ENCODE measurements around the gene GRK1. TPM values are rescaled to one million over a fixed set of nuclear protein-coding genes. Genes with fewer than 3 reads are reported as not detected.

GRK1 gene
- total and polyA plus RNA-seq, 2 experiments from 2014 or later: not detected

GRCh38 chr13:113655346-113656002 is 11.5 kb upstream of the GRK1 start (continued):
- no peak for TF ChIP-seq ZNF462 (CRISPR knock-in tag; IDR thresholded peaks at IDR 0.05)
- no peak for TF ChIP-seq EZH2 (IDR thresholded peaks at IDR 0.05; ENCODE audit: low read depth, unreplicated experiment)
- no peak for TF ChIP-seq STAT1 (IDR thresholded peaks at IDR 0.05; ENCODE audit: unreplicated experiment)

GRCh38 chr13:113656003-113656588 is 10.9 kb upstream of the GRK1 start:
- no peak for ATAC-seq
- Mint-ChIP-seq H3K27me3 (ENCODE audit: insufficient read depth, low read depth, poor library complexity) (no peaks in the 10 kb centered on the region), H3K27ac (no peak overlapping the region), H3K4me3 (no peak overlapping the region), H3K9me3 (no peaks in the 10 kb centered on the region; the same call in 2 of the 3 replicates), H3K4me1 (peaks cover 9% of the 10 kb centered on the region), H3K36me3 (ENCODE audit: low read depth) (no peaks in the 10 kb centered on the region)
- Histone ChIP-seq H3K4me2 (no peak overlapping the region), H4K20me1 (replicated peaks; ENCODE audit: insufficient read depth) (no peaks in the 10 kb centered on the region), H2AFZ (no peak overlapping the region), H3K79me2 (replicated peaks; ENCODE audit: insufficient read depth) (no peaks in the 10 kb centered on the region), H3K27me3 (ENCODE audit: insufficient read depth) (no peaks in the 10 kb centered on the region), H3K4me3 (no peak overlapping the region), H3K9me2 (ENCODE audit: insufficient read depth) (no peaks in the 10 kb centered on the region), H3K27ac (ENCODE audit: low read depth) (no peak overlapping the region), H3K36me3 (ENCODE audit: insufficient read depth) (no peaks in the 10 kb centered on the region), H3F3A (replicated peaks; ENCODE audit: low read depth) (no peaks in the 10 kb centered on the region), H3K4me1 (ENCODE audit: insufficient read depth) (no peaks in the 10 kb centered on the region)
- no peak for DNase-seq (ENCODE audit: low spot score)
- TF ChIP-seq ZNF331 (CRISPR knock-in tag; IDR thresholded peaks at IDR 0.05; ENCODE audit: low read depth) (no peak), POLR2AphosphoS5 (IDR thresholded peaks at IDR 0.05; ENCODE audit: low read depth) (no peak), CTCF (conservative IDR thresholded peaks at IDR 0.05; ENCODE audit: low read depth in 2 of 2) (no peak), CREB1 (CRISPR knock-in tag; IDR thresholded peaks at IDR 0.05; ENCODE audit: low read depth) (no peak), STAT1 (IDR thresholded peaks at IDR 0.05; ENCODE audit: unreplicated experiment) (no peak)

Measured in GM23338 (cell line).